NB4 (cell line): ENCODE data around the gene CACNB3.

Experiments used
- DNase-seq: peaks from one replicate; pipeline ENCODE4 v3.0.0; 2010; ENCODE audit warnings: low read depth
- H3K4me3 ChIP-seq: one replicate; pipeline ENCODE4 v1.5.1; 2011; ENCODE audit warnings: mild to moderate bottlenecking, low read depth, low read length, moderate library complexity
- CTCF ChIP-seq: IDR thresholded peaks from one replicate; pipeline ENCODE4 v1.5.1; 2012; ENCODE audit warnings: low read depth, low read length
- MAX ChIP-seq: IDR thresholded peaks from 2 replicates; pipeline ENCODE4 v1.6.1; 2011; ENCODE audit warnings: low read depth, low read length
- MYC ChIP-seq: IDR thresholded peaks from 2 replicates; pipeline ENCODE4 v1.6.1; 2011; ENCODE audit warnings: low read depth, low read length
- POLR2A ChIP-seq: IDR thresholded peaks from 2 replicates; pipeline ENCODE4 v1.6.1; 2011; ENCODE audit warnings: mild to moderate bottlenecking; ENCODE audit not compliant: insufficient read length; ENCODE audit errors: extremely low read depth

Gene CACNB3

DNA sequence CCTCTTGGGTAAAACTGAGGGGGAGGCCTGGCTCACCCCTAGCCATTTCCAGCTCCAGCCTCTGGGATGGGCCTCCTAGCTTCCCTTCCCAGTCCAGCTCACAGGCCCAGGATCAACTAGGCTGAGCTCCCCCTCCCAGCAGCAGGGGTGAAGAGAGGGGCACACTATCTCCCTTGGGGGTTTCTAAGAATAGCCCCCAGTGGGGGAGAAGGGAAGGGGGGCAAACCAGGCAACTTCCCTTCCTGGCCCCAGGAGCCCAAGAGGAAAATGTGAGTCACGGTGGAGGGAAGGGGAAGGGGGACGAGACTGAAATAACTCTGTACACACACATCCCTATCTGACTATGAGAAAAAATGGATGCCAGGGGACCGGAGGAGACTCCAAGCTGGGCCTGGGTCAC lies 38.4 kb upstream of the CACNB3 start:
- DNase-seq, result peak; percentile 91
- TF ChIP-seq MAX, result no peak
- TF ChIP-seq CTCF, result no peak
- TF ChIP-seq MYC, result no peak
- no peak for TF ChIP-seq POLR2A
- H3K4me3 ChIP-seq, result no peak overlapping the region

DNA sequence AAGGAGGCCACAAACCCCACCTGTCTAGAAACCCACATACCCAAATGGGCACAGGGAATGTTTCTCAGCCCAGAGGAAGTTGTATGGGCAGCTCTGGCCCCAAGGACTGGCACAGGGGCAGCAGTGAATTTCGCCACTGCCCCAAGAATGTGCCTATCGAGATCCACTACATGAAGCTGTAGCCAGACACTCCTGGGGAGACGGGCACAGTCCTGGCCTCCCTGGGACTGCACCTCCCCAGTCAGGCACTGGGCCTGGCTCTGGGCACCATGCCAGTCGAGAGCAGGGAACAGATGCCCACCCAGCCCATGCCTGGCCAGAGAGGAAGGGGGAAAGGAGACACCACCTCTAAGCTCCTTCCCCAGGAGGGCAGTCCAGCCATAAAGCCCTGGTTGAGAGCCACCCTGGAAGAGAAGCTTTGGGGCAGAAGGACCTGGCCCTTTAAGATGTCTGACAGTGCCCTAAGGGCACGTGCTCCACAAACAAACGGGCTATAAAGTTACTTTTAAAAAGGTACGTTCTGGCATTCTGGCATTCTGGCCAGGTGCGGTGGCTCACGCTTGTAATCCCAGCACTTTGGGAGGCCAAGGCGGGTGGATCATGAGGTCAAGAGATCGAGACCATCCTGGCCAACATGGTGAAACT lies 37.8 kb upstream of the CACNB3 start:
- TF ChIP-seq POLR2A (no peak), CTCF (no peak), MYC (no peak), MAX (no peak)
- H3K4me3 ChIP-seq, result no peak overlapping the region

GRCh38 chr12:48781750-48782456 lies 36.4 kb upstream of the CACNB3 start:
- DNase-seq, result no peak
- H3K4me3 ChIP-seq, result no peak overlapping the region
- no peak for TF ChIP-seq MYC
- TF ChIP-seq CTCF, result no peak
- no peak for TF ChIP-seq POLR2A
- no peak for TF ChIP-seq MAX

More for the DNA sequence above, 37.8 kb upstream of the CACNB3 start:
- no peak for DNase-seq

DNA sequence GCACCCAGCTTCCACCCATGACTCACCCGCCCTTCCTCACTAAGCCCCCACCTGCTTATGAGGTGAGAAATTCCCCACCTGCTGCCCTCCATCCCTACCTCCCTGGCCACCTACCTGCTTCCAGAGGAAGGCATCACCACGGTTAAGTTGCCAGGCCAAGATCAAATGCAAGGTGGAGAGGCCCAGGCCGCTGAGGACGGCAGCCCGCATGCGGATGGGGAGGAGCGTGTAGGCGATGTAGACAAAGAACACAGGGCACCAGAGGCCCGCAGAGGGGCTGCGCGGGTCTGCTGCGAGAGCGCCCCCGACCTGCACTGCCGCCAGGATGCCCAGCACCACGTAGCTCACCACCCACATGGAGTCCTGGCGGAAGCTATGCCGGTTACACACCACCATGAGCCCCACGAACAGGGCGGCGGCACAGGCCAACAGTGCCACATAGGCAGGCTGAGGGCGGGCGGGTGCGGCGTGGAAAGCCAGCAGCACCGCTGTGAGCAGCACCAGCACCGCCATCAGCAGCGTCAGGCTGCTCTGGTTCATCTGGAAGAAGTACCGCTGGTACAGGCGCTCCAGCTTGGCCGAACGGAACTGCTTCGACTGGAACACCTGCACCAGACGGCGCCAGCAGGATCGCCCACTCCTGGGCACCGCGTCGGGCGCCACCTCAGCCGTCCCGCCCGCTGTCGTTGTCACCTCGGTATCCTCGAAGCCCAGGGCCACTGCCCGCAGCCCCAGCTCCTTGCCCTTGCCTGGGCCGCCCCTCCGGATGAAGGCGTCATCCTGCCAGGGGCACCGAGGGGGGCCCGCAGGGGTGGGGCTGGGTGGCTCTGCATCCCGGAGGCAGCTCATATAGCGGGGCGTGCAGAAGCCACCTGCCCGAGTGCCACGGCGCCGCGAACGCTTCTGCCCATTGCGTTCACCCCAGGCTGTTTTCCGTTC lies 35.6 kb upstream of the CACNB3 start:
- TF ChIP-seq MAX, result no peak
- no peak for TF ChIP-seq CTCF
- TF ChIP-seq POLR2A, result no peak
- TF ChIP-seq MYC, result no peak
- no peak overlapping the region for H3K4me3 ChIP-seq
- no peak for DNase-seq

- no peak for DNase-seq
- TF ChIP-seq POLR2A (no peak), MYC (no peak), CTCF (no peak), MAX (no peak)
- no peak overlapping the region for H3K4me3 ChIP-seq
Measured at GRCh38 chr12:48783432-48783831, 34.9 kb upstream of the CACNB3 start.
